DND-41 (cell line): ENCODE data around the gene AMOT.

Experiments used
- CTCF ChIP-seq: IDR thresholded peaks from 2 replicates; pipeline ENCODE4 v1.5.1; 2012; ENCODE audit warnings: borderline replicate concordance, low read length, moderate library complexity, mild to moderate bottlenecking; ENCODE audit not compliant: poor library complexity, severe bottlenecking; ENCODE audit errors: extremely low read depth
- EZH2 ChIP-seq: IDR thresholded peaks from 3 replicates; pipeline ENCODE4 v1.6.1; 2012; ENCODE audit warnings: borderline replicate concordance, low read depth, mild to moderate bottlenecking, moderate library complexity, low read length, inconsistent platforms; ENCODE audit not compliant: severe bottlenecking

- TF ChIP-seq EZH2: no peak
- TF ChIP-seq CTCF: no peak
These were observed 3.1 kb downstream of the AMOT start for GRCh38 chrX:112837531-112837930.
